H9 (cell line): ENCODE results near the gene CLCN6. TPM values are rescaled to one million over a fixed set of nuclear protein-coding genes. Genes with fewer than 3 reads are reported as not detected.

Source experiments
- DNase-seq: peaks from one replicate; pipeline ENCODE4 v3.0.0-alpha.2; 2017
- H2AFZ ChIP-seq: one replicate; pipeline ENCODE4 v1.6.1; 2013; ENCODE audit warnings: mild to moderate bottlenecking, low read length, control low read depth, moderate library complexity
- H2AK5ac ChIP-seq: 2 replicates; pipeline ENCODE4 v1.6.1; 2013; ENCODE audit warnings: low read length, control low read depth, mixed read lengths; ENCODE audit not compliant: insufficient read length
- H2BK120ac ChIP-seq: one replicate; pipeline ENCODE4 v1.6.1; 2013; ENCODE audit warnings: low read depth, mild to moderate bottlenecking, low read length, control low read depth, inconsistent platforms; ENCODE audit not compliant: poor library complexity, severe bottlenecking
- H2BK12ac ChIP-seq: 2 replicates; pipeline ENCODE4 v1.6.1; 2013; ENCODE audit warnings: low read length, control low read depth, mixed read lengths, low read depth; ENCODE audit not compliant: insufficient read length
- H2BK15ac ChIP-seq: 2 replicates; pipeline ENCODE4 v1.6.1; 2013; ENCODE audit warnings: low read depth, low read length, control low read depth
- H2BK20ac ChIP-seq: one replicate; pipeline ENCODE4 v1.6.1; 2013; ENCODE audit warnings: low read depth, mild to moderate bottlenecking, low read length, control low read depth, inconsistent platforms; ENCODE audit not compliant: poor library complexity, severe bottlenecking
- H2BK5ac ChIP-seq: 2 replicates; pipeline ENCODE4 v1.6.1; 2013; ENCODE audit warnings: low read length, control low read depth, mixed read lengths; ENCODE audit not compliant: insufficient read length
- H3K14ac ChIP-seq: 2 replicates; pipeline ENCODE4 v1.6.1; 2013; ENCODE audit warnings: low read length, control low read depth; ENCODE audit not compliant: insufficient read depth
- H3K18ac ChIP-seq: 2 replicates; pipeline ENCODE4 v1.6.1; 2013; ENCODE audit warnings: low read depth, mild to moderate bottlenecking, mixed read lengths, low read length, control low read depth; ENCODE audit not compliant: insufficient read length
- H3K23ac ChIP-seq: 2 replicates; pipeline ENCODE4 v1.6.1; 2013; ENCODE audit warnings: low read length, control low read depth, mixed read lengths, low read depth; ENCODE audit not compliant: insufficient read length
- H3K23me2 ChIP-seq: 2 replicates; pipeline ENCODE4 v1.6.1; 2013; ENCODE audit warnings: low read depth, mild to moderate bottlenecking, mixed read lengths, low read length, control low read depth; ENCODE audit not compliant: insufficient read length, poor library complexity, severe bottlenecking
- H3K27ac ChIP-seq: 2 replicates; pipeline ENCODE4 v1.5.1; 2013; ENCODE audit warnings: low read length, control low read depth, mixed read lengths, low read depth; ENCODE audit not compliant: insufficient read length
- H3K27me3 ChIP-seq: 2 replicates; pipeline ENCODE4 v1.6.1; 2013; ENCODE audit warnings: low read length, control low read depth, inconsistent platforms; ENCODE audit not compliant: insufficient read depth
- H3K4ac ChIP-seq: 2 replicates; pipeline ENCODE4 v1.6.1; 2013; ENCODE audit warnings: low read depth, mild to moderate bottlenecking, control low read depth, inconsistent platforms, low read length, moderate library complexity
- H3K4me1 ChIP-seq: 2 replicates; pipeline ENCODE4 v1.6.1; 2013; ENCODE audit warnings: low read length, control low read depth, inconsistent platforms; ENCODE audit not compliant: insufficient read depth
- H3K4me2 ChIP-seq: 2 replicates; pipeline ENCODE4 v1.6.1; 2013; ENCODE audit warnings: low read length, control low read depth, mixed read lengths; ENCODE audit not compliant: insufficient read length, insufficient read depth
- H3K56ac ChIP-seq: 2 replicates; pipeline ENCODE4 v1.6.1; 2013; ENCODE audit warnings: low read depth, mild to moderate bottlenecking, mixed read lengths, low read length, control low read depth; ENCODE audit not compliant: insufficient read length
- H3K79me1 ChIP-seq: 2 replicates; pipeline ENCODE4 v1.6.1; 2013; ENCODE audit warnings: low read depth, mild to moderate bottlenecking, moderate library complexity, low read length, control low read depth, inconsistent platforms; ENCODE audit not compliant: insufficient read depth, poor library complexity, severe bottlenecking
- H3K79me2 ChIP-seq: 2 replicates; pipeline ENCODE4 v1.6.1; 2013; ENCODE audit warnings: low read length, control low read depth, inconsistent platforms; ENCODE audit not compliant: insufficient read depth
- H3K9ac ChIP-seq: 2 replicates; pipeline ENCODE4 v1.6.1; 2013; ENCODE audit warnings: low read length, control low read depth, mixed read lengths; ENCODE audit not compliant: insufficient read length; ENCODE audit errors: extremely low read depth
- H3K9me3 ChIP-seq: one replicate; pipeline ENCODE4 v1.6.1; 2013; ENCODE audit warnings: low read depth, low read length, inconsistent platforms; ENCODE audit not compliant: control insufficient read depth
- H3T11ph ChIP-seq: one replicate; pipeline ENCODE4 v1.6.1; 2013; ENCODE audit warnings: mild to moderate bottlenecking, low read length, control low read depth, inconsistent platforms
- H4K20me1 ChIP-seq: one replicate; pipeline ENCODE4 v1.6.1; 2013; ENCODE audit not compliant: control insufficient read depth, insufficient read length, insufficient read depth
- H4K5ac ChIP-seq: 2 replicates; pipeline ENCODE4 v1.6.1; 2013; ENCODE audit warnings: low read depth, mild to moderate bottlenecking, mixed read lengths, low read length, control low read depth; ENCODE audit not compliant: insufficient read length
- H4K8ac ChIP-seq: replicated peaks from 2 replicates; pipeline ENCODE4 v1.6.1; 2013; ENCODE audit warnings: low read length, control low read depth, mixed read lengths, low read depth; ENCODE audit not compliant: insufficient read length
- H4K91ac ChIP-seq: 2 replicates; pipeline ENCODE4 v1.6.1; 2013; ENCODE audit warnings: low read depth, mild to moderate bottlenecking, moderate library complexity, mixed read lengths, low read length, control low read depth; ENCODE audit not compliant: insufficient read length
- H3K27ac Mint-ChIP-seq, 3 experiments: 2 replicates in 2 of 3; 3 replicates in 1 of 3; pipeline ENCODE4 v1.8.0; 2020 to 2021; ENCODE audit warnings: mixed read lengths in 3 of 3, mild to moderate bottlenecking in 1 of 3, moderate library complexity in 1 of 3
- H3K27me3 Mint-ChIP-seq: 2 replicates; pipeline ENCODE4 v1.8.0; 2021; ENCODE audit warnings: low read depth, mild to moderate bottlenecking, moderate library complexity, mixed read lengths
- H3K36me3 Mint-ChIP-seq, 3 experiments: 2 replicates in 2 of 3; 3 replicates in 1 of 3; pipeline ENCODE4 v1.8.0; 2020 to 2021; ENCODE audit warnings: low read depth in 3 of 3, mixed read lengths in 3 of 3; ENCODE audit not compliant: insufficient read depth in 1 of 3
- H3K4me1 Mint-ChIP-seq, 2 experiments: 2 replicates each; pipeline ENCODE4 v1.8.0; 2020; ENCODE audit warnings: mixed read lengths in 2 of 2
- H3K4me3 Mint-ChIP-seq, 2 experiments: 2 replicates in 1 of 2; 3 replicates in 1 of 2; pipeline ENCODE4 v1.8.0; 2020 to 2021; ENCODE audit warnings: mild to moderate bottlenecking in 2 of 2, mixed read lengths in 2 of 2, moderate library complexity in 1 of 2
- H3K9me3 Mint-ChIP-seq, 2 experiments: 2 replicates in 1 of 2; 3 replicates in 1 of 2; pipeline ENCODE4 v1.8.0; 2020; ENCODE audit warnings: mild to moderate bottlenecking in 2 of 2, mixed read lengths in 2 of 2, moderate library complexity in 1 of 2
- WGBS: extraction: QIAGEN DNeasy Blood & Tissue Kit; methylation state at CpG from one replicate; pipeline ENCODE4 v1.1.7; 2013; ENCODE audit warnings: missing lambda C conversion rate, low lambda C conversion rate, mixed read lengths; ENCODE audit not compliant: insufficient read length; ENCODE audit errors: extremely low coverage; 5-methylcytosine and 5-hydroxymethylcytosine counted together
- total RNA-seq: library from RNA; stranded (reverse); gene quantifications from 2 replicates; pipeline ENCODE4 v1.2.1, GENCODE V29; 2021
- TF ChIP-seq, protein P1 (sequence below): fragments of 200-600 bp; sonication (generic); conservative IDR thresholded peaks from 3 replicates; pipeline ENCODE4 v1.8.0; 2021; ENCODE audit warnings: antibody characterized with exemption, mild to moderate bottlenecking

The CLCN6 gene
- total RNA-seq, 1 experiment from 2014 or later, result 20.5 TPM

- Histone ChIP-seq H2BK15ac (no peak overlapping the region), H3K79me1 (peaks cover 2% of the 10 kb centered on the region), H2BK5ac (no peak overlapping the region), H3K56ac (no peak overlapping the region), H2BK20ac (no peak overlapping the region), H3T11ph (no peak overlapping the region), H4K91ac (no peak overlapping the region), H3K18ac (no peak overlapping the region), H3K4ac (no peak overlapping the region), H4K8ac (no peak overlapping the region), H3K14ac (no peak overlapping the region), H3K79me2 (no peaks in the 10 kb centered on the region), H2AFZ (no peak overlapping the region), H3K4me2 (no peak overlapping the region), H2BK120ac (no peak overlapping the region), H3K27me3 (no peaks in the 10 kb centered on the region), H2BK12ac (no peak overlapping the region), H2AK5ac (no peak overlapping the region), H3K9ac (no peak overlapping the region), H4K5ac (no peak overlapping the region), H3K23ac (no peak overlapping the region), H3K4me1 (no peaks in the 10 kb centered on the region), H3K23me2 (no peaks in the 10 kb centered on the region), H3K27ac (no peak overlapping the region), H3K9me3 (no peaks in the 10 kb centered on the region), H4K20me1 (peaks cover 2% of the 10 kb centered on the region)
- Mint-ChIP-seq H3K27me3 (no peaks in the 10 kb centered on the region), H3K4me3 (no peak overlapping the region), H3K9me3 (no peaks in the 10 kb centered on the region), H3K36me3 (peaks cover 14 to 79% (median 44%) of the 10 kb centered on the region in 3 experiments; a peak in 6 of 7 replicates), H3K4me1 (no peaks in the 10 kb centered on the region), H3K27ac (no peak overlapping the region)
- TF ChIP-seq, protein P1, sequence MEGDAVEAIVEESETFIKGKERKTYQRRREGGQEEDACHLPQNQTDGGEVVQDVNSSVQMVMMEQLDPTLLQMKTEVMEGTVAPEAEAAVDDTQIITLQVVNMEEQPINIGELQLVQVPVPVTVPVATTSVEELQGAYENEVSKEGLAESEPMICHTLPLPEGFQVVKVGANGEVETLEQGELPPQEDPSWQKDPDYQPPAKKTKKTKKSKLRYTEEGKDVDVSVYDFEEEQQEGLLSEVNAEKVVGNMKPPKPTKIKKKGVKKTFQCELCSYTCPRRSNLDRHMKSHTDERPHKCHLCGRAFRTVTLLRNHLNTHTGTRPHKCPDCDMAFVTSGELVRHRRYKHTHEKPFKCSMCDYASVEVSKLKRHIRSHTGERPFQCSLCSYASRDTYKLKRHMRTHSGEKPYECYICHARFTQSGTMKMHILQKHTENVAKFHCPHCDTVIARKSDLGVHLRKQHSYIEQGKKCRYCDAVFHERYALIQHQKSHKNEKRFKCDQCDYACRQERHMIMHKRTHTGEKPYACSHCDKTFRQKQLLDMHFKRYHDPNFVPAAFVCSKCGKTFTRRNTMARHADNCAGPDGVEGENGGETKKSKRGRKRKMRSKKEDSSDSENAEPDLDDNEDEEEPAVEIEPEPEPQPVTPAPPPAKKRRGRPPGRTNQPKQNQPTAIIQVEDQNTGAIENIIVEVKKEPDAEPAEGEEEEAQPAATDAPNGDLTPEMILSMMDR, result no peak
- WGBS, result no CpG with 5 or more reads among the region's 3 CpGs
- no peak for DNase-seq
Observed at GRCh38 chr1:11822091-11822490, 16.1 kb downstream of the CLCN6 start.
